CD4-positive, CD25-positive, alpha-beta regulatory T cell (primary cell): ENCODE results near the gene B3GALT5. TPM values are rescaled to one million over a fixed set of nuclear protein-coding genes. Genes with fewer than 3 reads are reported as not detected.

Experiments used
- ATAC-seq, 2 donors: fragments of 150-1000 bp; cut with Tn5 transposase; one replicate each; pipeline ENCODE4 v1.10.0; 2021; ENCODE audit warnings: low read depth in 2 of 2, moderate number of reproducible peaks in 2 of 2, moderate library complexity in 1 of 2
- DNase-seq, 3 donors: peaks; one replicate each; pipeline versions ENCODE4 v3.0.0 to v3.0.0-alpha.2; 2012 to 2022; ENCODE audit warnings: mixed read lengths in 1 of 3
- H3K27ac ChIP-seq: one replicate; pipeline ENCODE4 v1.7.0; 2013; ENCODE audit warnings: mild to moderate bottlenecking, low read length; ENCODE audit not compliant: insufficient read depth, poor library complexity, severe bottlenecking
- H3K27me3 ChIP-seq: one replicate; pipeline ENCODE4 v1.7.0; 2013; ENCODE audit warnings: low read length; ENCODE audit not compliant: control insufficient read depth, insufficient read depth
- H3K36me3 ChIP-seq: one replicate; pipeline ENCODE4 v1.7.0; 2013; ENCODE audit warnings: mild to moderate bottlenecking, low read length, moderate library complexity; ENCODE audit not compliant: control insufficient read depth, insufficient read depth
- H3K4me1 ChIP-seq: 2 replicates; pipeline ENCODE4 v1.7.0; 2013; ENCODE audit warnings: mild to moderate bottlenecking, low read length; ENCODE audit not compliant: insufficient read depth, control insufficient read depth, poor library complexity, severe bottlenecking
- H3K4me3 ChIP-seq: one replicate; pipeline ENCODE4 v1.7.0; 2013; ENCODE audit warnings: low read depth, mild to moderate bottlenecking, low read length, moderate library complexity
- H3K9me3 ChIP-seq, 2 experiments: 1 replicate in 1 of 2; 2 replicates in 1 of 2; pipeline ENCODE4 v1.7.0; 2013; ENCODE audit warnings: low read length in 2 of 2, mild to moderate bottlenecking in 1 of 2, moderate library complexity in 1 of 2; ENCODE audit not compliant: control insufficient read depth in 2 of 2
- H3K27ac Mint-ChIP-seq, 3 donors: one replicate each; pipeline ENCODE4 v1.8.0; 2020 to 2022; ENCODE audit warnings: mild to moderate bottlenecking in 3 of 3, mixed read lengths in 3 of 3, moderate library complexity in 2 of 3
- H3K27me3 Mint-ChIP-seq: one replicate; pipeline ENCODE4 v1.8.0; 2022; ENCODE audit warnings: mild to moderate bottlenecking, mixed read lengths
- H3K36me3 Mint-ChIP-seq: one replicate; pipeline ENCODE4 v1.8.0; 2020; ENCODE audit warnings: mixed read lengths
- H3K4me1 Mint-ChIP-seq, 4 donors: one replicate each; pipeline ENCODE4 v1.8.0; 2020 to 2022; ENCODE audit warnings: mixed read lengths in 4 of 4, mild to moderate bottlenecking in 1 of 4
- H3K4me3 Mint-ChIP-seq, 4 donors: one replicate each; pipeline ENCODE4 v1.8.0; 2020 to 2022; ENCODE audit warnings: mild to moderate bottlenecking in 4 of 4, mixed read lengths in 4 of 4, moderate library complexity in 3 of 4
- H3K9me3 Mint-ChIP-seq, 7 donors: one replicate each; pipeline ENCODE4 v1.8.0; 2020 to 2022; ENCODE audit warnings: mixed read lengths in 7 of 7, mild to moderate bottlenecking in 3 of 7, moderate library complexity in 2 of 7
- polyA plus RNA-seq, 4 donors: library from polyadenylated mRNA; unstranded; fragments of 300-500 nt; fragmentation: Illumina TruSeq; gene quantifications; one replicate each; pipeline ENCODE4 v1.2.3, GENCODE V29; 2021
- total RNA-seq: library from RNA; stranded (reverse); gene quantifications from one replicate; pipeline ENCODE4 v1.2.3, GENCODE V29; 2022

The B3GALT5 gene
- total and polyA plus RNA-seq, 5 donors from 2014 or later = not detected

- Mint-ChIP-seq H3K4me1 (no peaks in the 10 kb centered on the region), H3K4me3 (no peak overlapping the region), H3K36me3 (no peaks in the 10 kb centered on the region), H3K9me3 (peaks cover 0 to 3% (median 0%) of the 10 kb centered on the region in 7 donors), H3K27me3 (peaks cover 4% of the 10 kb centered on the region), H3K27ac (no peak overlapping the region)
- DNase-seq (no peak), ATAC-seq (no peak)
- Histone ChIP-seq H3K36me3 (no peaks in the 10 kb centered on the region), H3K9me3 (no peaks in the 10 kb centered on the region), H3K4me1 (no peaks in the 10 kb centered on the region), H3K27me3 (no peaks in the 10 kb centered on the region), H3K27ac (no peak overlapping the region), H3K4me3 (no peak overlapping the region)
Observed at GRCh38 chr21:39638281-39638680, 25.5 kb downstream of the B3GALT5 start.

- no peak for DNase-seq
- no peak overlapping the region for H3K4me3 ChIP-seq
Observed at GRCh38 chr21:39640754-39641153, 28.0 kb downstream of the B3GALT5 start.

GRCh38 chr21:39641827-39642450 lies 29.2 kb downstream of the B3GALT5 start:
- no peaks in the 10 kb centered on the region for H3K27me3 Mint-ChIP-seq
- no peak for DNase-seq
- no peak overlapping the region for H3K4me3 Mint-ChIP-seq
- H3K27me3 ChIP-seq = no peaks in the 10 kb centered on the region
- no peaks in the 10 kb centered on the region for H3K36me3 Mint-ChIP-seq
- no peaks in the 10 kb centered on the region for H3K36me3 ChIP-seq
- no peaks in the 10 kb centered on the region for H3K4me1 Mint-ChIP-seq
- no peak overlapping the region for H3K4me3 ChIP-seq
- H3K27ac Mint-ChIP-seq = no peak overlapping the region
- no peak overlapping the region for H3K27ac ChIP-seq
- no peaks in the 10 kb centered on the region for H3K4me1 ChIP-seq
- peaks cover 0 to 3% (median 0%) of the 10 kb centered on the region in 7 donors for H3K9me3 Mint-ChIP-seq
- no peak for ATAC-seq
- H3K9me3 ChIP-seq = no peaks in the 10 kb centered on the region

More at GRCh38 chr21:39640754-39641153, 28.0 kb downstream of the B3GALT5 start:
- ATAC-seq = no peak
- Mint-ChIP-seq H3K36me3 (no peaks in the 10 kb centered on the region), H3K4me3 (no peak overlapping the region), H3K27me3 (peaks cover 2% of the 10 kb centered on the region), H3K27ac (no peak overlapping the region), H3K4me1 (no peaks in the 10 kb centered on the region), H3K9me3 (peaks cover 0 to 3% (median 0%) of the 10 kb centered on the region in 7 donors)
- H3K36me3 ChIP-seq = no peaks in the 10 kb centered on the region
- H3K4me1 ChIP-seq = no peaks in the 10 kb centered on the region
- H3K9me3 ChIP-seq = no peaks in the 10 kb centered on the region
- H3K27me3 ChIP-seq = no peaks in the 10 kb centered on the region
- H3K27ac ChIP-seq = no peak overlapping the region

- Histone ChIP-seq H3K27ac (no peak overlapping the region), H3K4me3 (no peak overlapping the region), H3K36me3 (no peaks in the 10 kb centered on the region), H3K9me3 (no peaks in the 10 kb centered on the region), H3K27me3 (no peaks in the 10 kb centered on the region), H3K4me1 (no peaks in the 10 kb centered on the region)
- no peak overlapping the region for H3K27ac Mint-ChIP-seq
- no peak for ATAC-seq
- H3K36me3 Mint-ChIP-seq = no peaks in the 10 kb centered on the region
- no peaks in the 10 kb centered on the region for H3K27me3 Mint-ChIP-seq
- no peaks in the 10 kb centered on the region for H3K4me1 Mint-ChIP-seq
- no peaks in the 10 kb centered on the region for H3K9me3 Mint-ChIP-seq
- no peak overlapping the region for H3K4me3 Mint-ChIP-seq
- no peak for DNase-seq
Observed at GRCh38 chr21:39644062-39644560, 31.4 kb downstream of the B3GALT5 start.

GRCh38 chr21:39645331-39645730 lies 32.6 kb downstream of the B3GALT5 start:
- no peaks in the 10 kb centered on the region for H3K9me3 ChIP-seq
- DNase-seq (no peak), ATAC-seq (no peak)
- no peaks in the 10 kb centered on the region for H3K4me1 ChIP-seq
- Mint-ChIP-seq H3K4me1 (no peaks in the 10 kb centered on the region), H3K9me3 (no peaks in the 10 kb centered on the region), H3K36me3 (no peaks in the 10 kb centered on the region), H3K27me3 (no peaks in the 10 kb centered on the region), H3K27ac (no peak overlapping the region), H3K4me3 (no peak overlapping the region)
- H3K27ac ChIP-seq = no peak overlapping the region
- no peaks in the 10 kb centered on the region for H3K27me3 ChIP-seq
- H3K4me3 ChIP-seq = no peak overlapping the region
- H3K36me3 ChIP-seq = no peaks in the 10 kb centered on the region

- Mint-ChIP-seq H3K9me3 (no peaks in the 10 kb centered on the region), H3K4me1 (no peaks in the 10 kb centered on the region), H3K4me3 (no peak overlapping the region), H3K36me3 (no peaks in the 10 kb centered on the region), H3K27me3 (no peaks in the 10 kb centered on the region), H3K27ac (no peak overlapping the region)
- Histone ChIP-seq H3K36me3 (no peaks in the 10 kb centered on the region), H3K27me3 (no peaks in the 10 kb centered on the region), H3K27ac (no peak overlapping the region), H3K9me3 (no peaks in the 10 kb centered on the region), H3K4me1 (no peaks in the 10 kb centered on the region), H3K4me3 (no peak overlapping the region)
- ATAC-seq (no peak), DNase-seq (no peak)
Observed at GRCh38 chr21:39647476-39647875, 34.7 kb downstream of the B3GALT5 start.

GRCh38 chr21:39648879-39649278 lies 36.1 kb downstream of the B3GALT5 start:
- no peak overlapping the region for H3K27ac Mint-ChIP-seq
- no peak overlapping the region for H3K4me3 ChIP-seq
- H3K27me3 ChIP-seq = no peaks in the 10 kb centered on the region
- H3K9me3 ChIP-seq = peaks cover 5 to 9% of the 10 kb centered on the region in 2 experiments
- no peaks in the 10 kb centered on the region for H3K36me3 Mint-ChIP-seq
- ATAC-seq (no peak), DNase-seq (no peak)
- H3K36me3 ChIP-seq = no peaks in the 10 kb centered on the region
- H3K4me3 Mint-ChIP-seq = no peak overlapping the region
- no peaks in the 10 kb centered on the region for H3K27me3 Mint-ChIP-seq
- H3K4me1 ChIP-seq = no peaks in the 10 kb centered on the region
- no peak overlapping the region for H3K27ac ChIP-seq
- H3K4me1 Mint-ChIP-seq = no peaks in the 10 kb centered on the region
- H3K9me3 Mint-ChIP-seq = peaks cover 0 to 9% (median 3%) of the 10 kb centered on the region in 7 donors

GRCh38 chr21:39649526-39649925 lies 36.8 kb downstream of the B3GALT5 start:
- no peak for DNase-seq
- no peaks in the 10 kb centered on the region for H3K4me1 ChIP-seq

More at GRCh38 chr21:39649526-39649925, 36.8 kb downstream of the B3GALT5 start:
- Mint-ChIP-seq H3K27me3 (no peaks in the 10 kb centered on the region), H3K27ac (no peak overlapping the region), H3K36me3 (no peaks in the 10 kb centered on the region), H3K4me1 (no peaks in the 10 kb centered on the region), H3K9me3 (peaks cover 0 to 10% (median 3%) of the 10 kb centered on the region in 7 donors), H3K4me3 (no peak overlapping the region)
- no peaks in the 10 kb centered on the region for H3K27me3 ChIP-seq
- peaks cover 5 to 9% of the 10 kb centered on the region in 2 experiments for H3K9me3 ChIP-seq
- H3K36me3 ChIP-seq = no peaks in the 10 kb centered on the region
- H3K27ac ChIP-seq = no peak overlapping the region
- no peak overlapping the region for H3K4me3 ChIP-seq
- no peak for ATAC-seq
